MM.1S (cell line): ENCODE data around the gene CERS5.

Experiments
- CTCF ChIP-seq: fragments of 300-600 bp; sonication (generic); IDR thresholded peaks from 2 replicates; pipeline ENCODE4 v1.5.1; 2016; ENCODE audit warnings: antibody characterized with exemption, low read length, mixed read lengths
- EZH2 ChIP-seq: fragments of 300-600 bp; sonication (generic); optimal IDR thresholded peaks from 2 replicates; pipeline ENCODE3; 2017; ENCODE audit warnings: low read depth, mild to moderate bottlenecking, antibody characterized with exemption, low read length, mixed read lengths
- EZH2phosphoT487 ChIP-seq: fragments of 300-600 bp; sonication (generic); IDR thresholded peaks from 2 replicates; pipeline ENCODE4 v1.6.1; 2018; ENCODE audit warnings: antibody characterized with exemption, low read length

GRCh38 chr12:50111395-50111692, 55.8 kb downstream of the CERS5 start:
- no peak for TF ChIP-seq EZH2phosphoT487
- no peak for TF ChIP-seq CTCF
- TF ChIP-seq EZH2: no peak
